Anterior cingulate cortex (tissue), 58 donors: ENCODE results near the gene LMNB1.
"Not testable (repeated sequence)": the region's sequence is repeated elsewhere in the genome, so short reads cannot be mapped to it uniquely, and the experiment has no call there.

ENCODE experiments used
- DNase-seq, 58 donors: peaks; one replicate each; lab custom pipeline; 2025; lab: John Stamatoyannopoulos, UW

Gene LMNB1

DNA sequence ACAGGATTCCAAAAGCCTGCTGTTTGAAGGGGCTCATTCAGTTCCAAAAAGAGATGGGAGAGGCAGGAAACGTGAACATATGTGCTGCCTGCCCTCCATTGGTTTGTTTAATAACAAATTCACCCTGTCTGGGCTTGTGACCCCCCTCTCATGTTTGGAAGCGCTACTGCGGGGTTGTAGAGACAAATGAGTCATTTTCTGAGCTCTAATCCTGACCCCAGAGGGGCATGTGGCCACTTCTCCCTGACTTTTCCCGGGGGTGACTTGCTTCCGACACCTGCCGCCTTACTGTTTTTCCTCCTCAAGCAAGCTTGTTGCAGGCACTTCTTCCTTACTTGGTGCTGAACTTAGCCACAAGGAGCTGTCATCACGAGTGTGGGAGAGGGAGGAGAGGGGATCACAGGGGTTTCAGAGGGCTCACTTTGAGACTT, 75.9 kb downstream of the LMNB1 start:
- DNase-seq, result no peak

DNA sequence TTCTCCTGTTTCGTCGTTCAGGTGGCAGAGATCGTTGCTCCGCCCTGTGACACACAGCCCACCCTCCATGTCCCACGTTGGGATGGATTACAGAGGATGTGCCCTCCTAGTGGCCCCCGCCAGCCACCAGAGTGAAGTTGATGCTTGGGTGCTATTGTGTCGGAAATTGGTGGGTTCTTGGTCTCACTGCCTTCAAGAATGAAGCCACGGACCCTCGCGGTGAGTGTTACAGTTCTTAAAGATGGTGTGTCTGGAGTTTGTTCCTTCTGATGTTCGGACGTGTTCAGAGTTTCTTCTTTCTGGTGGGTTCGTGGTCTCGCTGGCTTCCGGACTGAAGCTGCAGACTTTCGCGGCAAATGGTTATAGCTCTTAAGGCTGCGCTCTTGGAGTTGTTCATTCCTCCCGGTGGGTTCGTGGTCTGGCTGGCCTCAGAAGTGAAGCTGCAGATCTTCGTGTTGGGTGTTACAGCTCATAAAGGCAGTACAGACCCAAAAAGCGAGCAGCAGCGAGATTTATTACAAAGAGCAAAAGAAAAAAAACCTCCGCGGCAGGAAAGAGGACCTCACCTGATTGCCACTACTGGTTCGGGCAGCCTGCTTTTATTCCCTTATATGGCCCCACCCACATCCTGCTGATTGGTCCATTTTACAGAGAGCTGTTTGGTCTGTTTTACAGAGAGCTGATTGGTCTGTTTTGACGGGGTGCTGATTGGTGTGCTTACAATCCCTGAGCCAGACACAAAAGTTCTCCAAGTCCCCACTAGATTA, 76.8 kb downstream of the LMNB1 start:
- not testable (repeated sequence) for DNase-seq

DNA sequence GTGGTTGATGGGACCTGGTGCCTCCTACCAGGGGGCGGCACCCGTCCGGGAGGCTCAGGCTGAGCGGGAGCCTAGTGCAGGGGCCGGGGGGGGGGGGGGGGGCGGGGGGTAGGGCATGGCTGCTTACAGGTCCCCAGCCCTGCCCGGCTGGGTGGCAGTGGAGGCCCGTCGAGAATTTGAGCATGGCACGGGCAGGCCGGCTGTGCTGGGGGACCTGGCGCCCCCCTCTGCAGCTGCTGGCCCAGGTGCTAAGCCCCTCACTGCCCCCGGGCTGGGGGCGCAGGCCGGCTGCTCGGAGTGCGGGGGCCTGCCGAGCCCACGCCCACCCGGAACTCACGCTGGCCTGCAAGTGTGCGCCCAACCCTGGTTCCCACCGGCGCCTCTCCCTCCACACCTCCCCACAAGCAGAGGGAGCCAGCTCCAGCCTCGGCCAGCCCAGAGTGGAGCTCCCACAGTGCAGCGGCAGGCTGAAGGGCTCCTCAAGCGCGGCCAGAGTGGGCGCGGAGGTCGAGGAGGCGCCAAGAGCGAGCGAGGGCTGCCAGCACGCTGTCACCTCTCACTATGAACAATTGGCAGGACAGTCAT, 77.7 kb downstream of the LMNB1 start:
- DNase-seq, result no peak

DNA sequence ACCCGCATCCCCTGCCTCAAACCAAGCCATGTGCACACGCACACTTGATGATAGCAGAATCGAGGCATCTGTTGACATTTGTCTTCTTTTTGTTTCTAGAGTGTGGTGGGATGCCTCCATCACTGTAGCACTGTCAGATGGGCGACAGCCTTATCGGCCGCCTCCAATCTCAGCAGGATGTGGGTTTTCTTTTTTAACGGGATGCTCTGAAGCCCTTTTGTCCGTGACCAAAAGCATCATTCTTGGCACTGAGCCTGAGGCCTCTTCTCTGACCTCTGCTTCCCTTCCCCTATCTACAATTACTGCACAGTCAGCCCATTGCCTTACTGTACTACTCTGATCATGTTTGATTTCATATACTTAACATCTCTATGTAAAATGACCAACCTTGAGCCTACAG, 78.3 kb downstream of the LMNB1 start:
- DNase-seq, result no peak

DNA sequence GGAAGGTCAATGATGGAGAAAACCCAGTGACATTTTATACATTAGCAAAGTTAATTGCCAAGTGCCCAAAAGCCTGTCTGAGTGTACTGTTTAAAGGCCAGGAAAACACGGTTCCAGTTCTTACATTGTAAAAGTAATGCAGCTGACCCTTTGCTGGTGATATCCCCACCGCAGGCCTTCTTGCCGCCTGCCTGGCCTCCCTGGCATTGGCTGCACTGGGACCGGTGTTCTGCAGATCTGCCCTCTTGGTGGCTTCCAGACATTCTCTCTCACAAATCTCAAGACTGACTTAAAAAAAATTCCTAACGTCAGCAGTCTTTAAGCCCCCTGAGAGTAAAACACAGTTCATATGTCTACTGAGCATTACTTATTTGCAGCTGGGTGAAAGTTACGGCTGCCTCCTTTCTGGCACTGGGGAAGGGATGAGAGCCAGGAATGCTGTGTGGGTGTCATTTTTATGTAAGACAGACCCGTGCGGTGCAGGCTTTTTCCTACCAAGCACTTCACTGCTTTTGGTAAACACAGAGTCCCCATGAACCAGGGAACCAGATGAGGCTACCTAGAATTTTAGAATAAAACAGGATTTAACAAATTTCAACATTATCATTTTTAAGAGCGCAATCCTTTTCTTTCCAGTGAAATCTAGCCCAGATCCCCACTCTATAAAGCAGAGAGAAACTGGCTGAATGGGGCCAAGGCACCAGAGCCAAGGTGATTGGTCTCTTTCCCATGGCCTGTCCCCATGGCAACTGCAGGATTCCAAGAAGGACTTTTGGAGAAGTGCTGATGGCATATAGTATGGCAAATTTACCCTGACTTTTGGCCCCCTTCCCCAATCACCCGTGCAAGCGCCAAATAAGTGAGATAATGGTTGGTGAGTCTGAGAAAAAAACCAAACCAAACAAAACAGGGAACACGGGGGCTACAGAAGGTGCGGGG, 80.8 kb downstream of the LMNB1 start:
- peak in 12 of 58 donors; percentile 12 to 68 (median 33) for DNase-seq

DNA sequence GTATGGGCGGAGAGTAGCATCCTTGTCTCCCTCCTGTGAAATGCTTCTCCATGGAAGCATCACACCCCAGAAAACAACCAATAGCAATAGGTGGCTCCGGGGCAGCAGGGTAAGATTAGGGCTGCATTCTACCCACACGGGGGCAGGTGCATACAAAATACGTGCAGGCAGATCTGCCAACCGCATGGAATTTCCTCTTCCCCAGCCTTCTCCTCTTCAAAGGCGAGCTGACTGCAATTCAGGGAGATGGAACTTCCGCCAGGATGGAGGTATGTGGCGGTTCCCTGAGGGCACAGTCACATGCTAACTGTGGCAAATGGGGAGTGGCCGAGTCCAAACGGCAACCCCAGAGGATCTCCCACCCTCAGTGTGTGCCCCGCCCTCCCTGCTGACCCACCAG, 81.5 kb downstream of the LMNB1 start:
- DNase-seq, result no peak

DNA sequence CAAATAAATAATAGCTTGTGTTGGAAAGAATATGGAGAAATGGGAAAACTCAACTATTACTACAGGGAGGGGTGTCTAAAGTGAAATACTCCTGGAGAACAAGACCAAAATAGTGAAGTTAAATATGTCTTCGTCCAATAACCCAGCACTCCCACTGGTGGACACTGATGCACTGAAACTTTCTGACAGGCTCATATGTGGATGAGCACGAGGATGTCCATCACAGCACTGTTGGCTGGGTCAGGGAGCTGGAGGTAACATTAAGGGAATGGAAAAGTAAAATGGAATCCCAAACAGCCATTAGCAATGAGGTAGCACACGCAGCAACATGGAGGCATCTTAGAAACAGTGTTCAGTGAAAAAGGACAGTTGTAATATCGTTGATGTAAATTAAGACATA, 86.5 kb downstream of the LMNB1 start:
- DNase-seq, result no peak

DNA sequence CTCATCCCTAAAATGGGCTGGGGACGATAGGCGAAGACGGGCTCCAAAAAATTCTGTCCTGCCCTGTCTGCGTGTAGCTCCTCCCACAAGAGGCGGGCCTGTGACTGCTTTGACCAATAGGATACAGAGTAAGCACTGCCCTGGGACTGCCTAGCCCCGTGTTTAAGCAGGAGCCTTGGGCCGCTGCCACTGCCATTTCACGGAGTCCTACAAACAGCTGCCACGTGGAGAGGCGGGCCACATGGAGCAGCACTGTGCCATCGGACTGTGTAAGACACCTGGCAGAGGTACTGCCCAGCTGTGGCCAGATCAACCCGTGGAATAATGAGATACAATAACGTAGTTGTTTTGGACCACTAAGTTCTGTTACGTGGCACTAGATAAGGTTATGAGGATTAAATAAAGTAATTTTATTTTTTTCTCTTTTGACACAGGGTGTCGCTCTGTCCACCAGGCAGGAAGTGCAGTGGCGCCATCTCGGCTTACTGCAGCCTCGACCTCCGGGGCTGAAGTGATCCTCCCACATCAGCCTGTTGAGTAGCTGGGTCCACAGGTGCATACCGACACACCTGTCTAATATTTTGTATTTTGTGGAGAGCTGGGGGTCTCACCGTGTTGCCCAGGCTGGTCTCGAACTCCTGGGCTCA, 87.2 kb downstream of the LMNB1 start:
- DNase-seq, result no peak

DNA sequence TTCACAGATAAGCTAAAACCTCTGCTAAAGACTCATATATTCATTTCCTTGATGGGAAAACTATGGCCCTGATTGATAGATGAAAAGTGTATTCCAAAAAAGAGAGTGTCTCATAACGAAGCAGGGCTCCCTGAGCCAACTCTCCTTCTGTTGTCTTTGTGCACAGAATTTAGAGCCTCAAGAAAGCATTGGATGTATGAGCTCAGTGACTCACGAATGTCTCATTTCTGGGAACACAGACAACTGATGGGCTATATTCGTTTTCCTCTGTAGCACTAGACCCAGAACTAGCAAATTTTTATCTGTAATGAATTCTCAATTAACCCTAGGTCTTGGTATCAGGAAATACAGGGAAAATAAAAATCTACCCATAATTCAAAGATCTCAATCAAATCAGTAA, 88.4 kb downstream of the LMNB1 start:
- peak in 3 of 58 donors; percentile 16 to 38 (median 34) for DNase-seq

DNA sequence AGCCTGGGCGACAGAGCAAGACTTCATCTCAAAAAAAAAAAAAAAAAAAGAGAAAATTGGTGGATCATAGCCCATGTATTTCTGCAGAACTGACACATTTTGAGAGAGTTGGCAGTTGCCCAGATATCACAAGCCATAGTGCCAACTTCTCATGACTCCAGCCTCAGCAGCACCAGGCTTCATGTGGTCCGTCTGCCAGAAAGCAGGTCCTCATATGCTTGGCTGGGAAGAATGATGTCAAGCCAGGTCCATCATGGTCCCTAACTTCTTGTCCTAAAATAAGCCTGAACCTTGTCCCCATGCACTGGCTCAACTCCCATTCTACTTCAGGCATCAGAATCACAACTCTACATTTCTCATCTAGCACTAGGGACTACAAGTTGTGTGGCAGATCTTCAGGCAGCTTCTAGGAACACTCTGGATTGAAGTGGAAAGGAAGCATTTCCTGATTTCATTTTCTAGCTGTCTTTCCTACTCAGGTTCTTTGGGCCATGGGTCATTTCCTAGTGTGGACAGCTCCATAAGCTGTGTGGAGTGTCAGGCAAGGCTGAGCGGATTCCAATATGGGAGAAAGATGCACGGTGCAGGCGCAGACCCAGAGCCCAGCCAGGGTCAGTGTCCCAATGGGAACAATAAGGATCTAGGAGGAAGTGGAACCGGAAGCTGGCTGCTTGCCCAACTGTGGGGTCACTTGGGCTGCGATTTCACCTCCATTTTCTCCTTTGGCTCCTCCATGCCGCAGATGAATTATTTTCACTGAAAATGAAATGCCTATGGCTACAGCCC, 90.1 kb downstream of the LMNB1 start:
- DNase-seq, result peak in 14 of 58 donors; percentile 6 to 32 (median 18)

DNA sequence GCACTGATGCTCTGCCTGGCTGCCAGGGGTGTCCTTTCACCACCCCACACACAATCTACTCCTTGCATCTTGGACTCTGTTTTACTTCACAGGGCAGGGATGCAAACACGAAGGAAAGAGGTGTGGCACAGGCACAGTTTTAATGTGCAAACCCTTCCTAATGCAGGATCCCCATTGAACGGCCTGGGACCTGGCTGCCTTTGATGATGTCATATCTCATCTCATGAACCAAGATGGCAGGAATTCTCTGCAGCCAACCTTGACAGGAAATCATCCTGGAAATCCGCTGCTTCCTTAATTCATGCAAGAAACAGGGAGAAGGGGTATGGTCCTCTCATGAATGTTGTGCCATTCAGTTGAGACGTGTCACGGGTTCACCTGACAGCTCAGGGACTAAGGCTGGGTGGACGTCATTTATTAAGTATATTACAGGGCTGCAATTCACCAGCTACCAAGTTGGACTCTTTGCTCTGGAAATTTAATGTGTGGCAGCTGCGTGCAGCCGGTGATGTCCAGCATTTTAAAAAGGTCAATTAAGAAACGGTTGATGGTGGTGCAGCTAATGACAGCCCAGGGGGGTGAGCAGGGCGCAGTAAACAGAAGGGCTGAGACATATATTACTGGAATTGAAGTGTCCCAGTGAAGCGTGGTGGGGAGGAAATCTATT, 91.5 kb downstream of the LMNB1 start:
- DNase-seq, result no peak

DNA sequence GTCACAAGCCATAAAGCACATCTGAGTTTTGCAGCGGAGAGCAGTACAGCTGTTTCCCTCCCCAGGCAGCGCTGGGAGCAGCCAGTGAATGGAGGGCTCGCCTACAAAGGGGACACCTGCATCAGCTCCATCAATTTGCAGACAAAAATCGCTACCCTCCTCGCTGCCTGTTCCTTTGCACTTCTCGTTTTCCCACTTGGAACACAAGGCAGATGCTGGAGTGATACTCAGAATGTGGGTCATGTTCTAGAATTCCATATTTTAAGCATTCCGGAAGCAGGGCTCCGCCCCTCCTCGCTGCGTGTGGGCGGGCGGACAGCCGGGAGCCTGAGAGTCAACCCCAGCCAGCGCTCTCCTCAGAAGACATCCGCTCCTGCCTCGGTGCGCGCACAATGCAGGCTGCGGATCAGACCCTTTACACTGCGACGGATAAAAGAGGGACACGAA, 92.1 kb downstream of the LMNB1 start:
- peak in 30 of 58 donors; percentile 13 to 72 (median 34) for DNase-seq

DNA sequence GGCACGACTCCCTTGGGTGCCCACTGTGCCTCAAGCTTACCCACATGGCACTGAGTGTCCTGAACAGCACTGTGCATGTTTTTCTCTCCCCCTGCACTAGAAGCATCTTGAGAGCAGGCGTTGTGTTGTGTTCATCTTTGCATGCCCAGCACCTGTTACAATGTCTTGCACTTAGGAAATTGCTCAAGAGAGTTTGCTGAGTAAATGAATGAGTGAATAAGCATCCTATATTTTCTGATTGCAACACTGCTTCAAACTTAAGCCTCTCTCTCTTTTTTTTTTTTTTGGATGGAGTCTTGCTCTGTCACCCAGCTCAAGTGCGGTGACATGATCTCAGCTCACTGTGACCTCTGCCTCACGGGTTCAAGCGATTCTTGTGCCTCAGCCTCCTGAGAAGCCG, 94.5 kb downstream of the LMNB1 start:
- DNase-seq, result no peak

DNA sequence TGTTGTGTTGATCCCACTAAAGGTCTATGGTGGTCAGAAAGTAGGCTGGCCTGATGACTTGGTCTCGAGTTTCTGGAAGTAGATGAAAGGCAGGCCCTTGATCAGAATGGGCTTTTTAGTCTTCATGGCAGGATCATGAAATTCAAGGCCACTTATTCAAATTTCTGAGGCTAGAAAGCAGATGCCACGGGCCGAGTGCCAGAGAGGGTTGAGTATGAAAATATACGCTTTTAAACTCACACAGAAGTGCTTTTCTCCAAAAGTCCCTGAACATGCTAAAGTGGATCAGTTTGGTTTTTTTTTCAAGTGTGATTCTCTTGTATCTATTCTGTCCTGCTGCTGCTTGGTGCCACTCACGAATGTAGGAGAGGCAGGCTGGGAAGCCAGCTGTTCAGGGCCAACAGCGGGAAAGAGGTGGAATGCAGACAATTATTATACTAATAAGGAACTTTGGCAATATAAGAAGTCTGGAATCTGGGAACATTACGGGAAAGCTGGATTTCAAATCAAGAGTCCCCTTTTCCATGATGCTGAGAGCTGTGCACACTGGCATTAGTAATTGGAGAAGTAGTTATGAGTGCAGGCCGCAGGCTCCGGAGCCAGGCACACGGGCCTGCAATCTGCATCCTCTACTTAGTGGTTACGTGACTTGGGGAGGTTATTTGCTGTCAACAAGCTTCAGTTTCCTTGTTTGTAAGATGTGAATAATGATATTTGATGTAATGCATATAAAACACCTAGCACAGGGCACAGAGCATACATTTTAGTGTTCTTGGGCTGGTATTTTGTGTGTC, 95.8 kb downstream of the LMNB1 start:
- DNase-seq, result peak in 2 of 58 donors; percentile 3 to 16

DNA sequence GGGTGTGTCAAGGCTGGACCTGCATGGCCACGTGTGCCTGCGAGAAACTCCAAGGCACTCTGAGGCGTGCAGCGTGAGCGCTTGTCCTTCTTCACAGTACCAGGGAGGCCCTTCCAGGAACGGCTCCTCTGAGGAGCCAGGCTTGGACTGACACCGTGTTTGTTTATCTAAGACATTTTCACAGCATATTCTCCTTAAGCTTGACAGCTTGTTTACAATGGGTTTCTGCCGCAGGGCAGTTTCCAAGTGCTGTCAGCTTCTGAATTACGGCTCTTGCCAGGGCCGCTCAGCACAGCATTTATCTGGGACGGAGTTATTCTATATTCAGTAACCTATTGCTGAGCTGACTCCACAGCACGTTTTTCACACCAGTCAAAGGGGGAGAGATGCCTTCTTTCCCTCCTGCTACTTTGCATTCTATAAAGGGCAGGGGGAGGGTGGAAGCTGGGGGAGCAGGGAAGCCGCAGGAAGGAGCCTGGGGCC, 98.4 kb downstream of the LMNB1 start:
- DNase-seq, result no peak

DNA sequence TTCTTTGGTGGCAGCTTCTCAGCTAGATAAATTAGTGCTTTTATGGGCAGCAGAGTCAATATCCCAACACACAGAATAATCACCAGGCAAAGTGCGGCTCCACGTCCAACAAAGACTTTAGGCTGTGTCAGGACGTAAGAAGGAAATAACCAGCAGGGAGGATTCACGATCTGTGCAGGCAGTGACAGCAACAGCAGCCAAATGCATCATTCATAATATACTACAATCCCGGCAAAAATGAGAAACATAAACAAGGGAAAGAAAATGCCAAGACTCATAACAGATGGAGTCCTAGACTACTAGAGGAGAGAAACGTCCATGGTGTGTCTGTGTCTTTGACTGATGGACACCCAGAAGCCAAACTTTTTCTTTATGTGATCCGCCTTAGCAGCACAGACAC, 100.7 kb downstream of the LMNB1 start:
- no peak for DNase-seq

DNA sequence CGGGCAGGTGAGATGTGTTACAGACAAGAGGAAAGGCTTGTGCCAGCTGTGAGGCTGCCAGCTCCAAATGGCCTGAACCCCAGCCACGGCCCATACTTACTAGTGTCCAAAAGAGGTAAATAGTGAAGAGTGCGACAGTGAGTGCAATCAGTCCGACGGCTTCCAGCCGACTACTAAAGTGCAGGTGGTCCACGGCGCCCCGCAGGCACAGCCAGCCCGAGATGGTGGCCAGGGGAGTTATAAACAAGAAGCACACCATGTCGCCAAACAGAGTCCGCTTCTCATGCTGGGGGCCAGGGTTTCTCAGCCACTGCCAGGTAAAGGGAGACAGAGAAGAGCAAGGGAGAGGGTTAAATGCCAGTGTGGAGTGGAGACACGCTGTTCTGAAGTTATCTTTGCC, 101.1 kb downstream of the LMNB1 start:
- DNase-seq, result no peak

DNA sequence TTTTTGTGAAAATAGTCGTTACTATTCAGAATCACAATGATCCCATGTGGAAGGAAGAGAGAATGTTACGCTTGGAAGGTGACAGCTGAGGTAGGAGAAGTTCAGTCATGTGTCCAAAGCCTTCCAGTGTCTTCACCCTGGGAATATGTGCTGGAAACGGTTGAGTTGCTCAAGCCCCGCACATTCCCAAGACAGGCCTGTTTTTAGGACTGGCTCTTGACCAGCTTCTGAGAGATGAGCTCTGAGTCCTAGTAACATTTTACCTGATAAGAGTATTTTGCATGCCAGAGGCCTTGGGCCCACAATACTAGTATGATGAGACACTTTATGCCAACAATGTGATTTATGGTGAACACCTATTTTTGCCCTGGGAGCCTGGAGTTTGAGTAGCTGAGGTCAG, 101.7 kb downstream of the LMNB1 start:
- no peak for DNase-seq
